ENCODE results near the gene ZNF628.
"Not testable (repeated sequence)": the region's sequence is repeated elsewhere in the genome, so short reads cannot be mapped to it uniquely, and the experiment has no call there.

ZNF628 gene

GRCh38 chr19:55486043-55486970 lies 9.9 kb downstream of the ZNF628 start:
- no peak for DNase-seq

DNA sequence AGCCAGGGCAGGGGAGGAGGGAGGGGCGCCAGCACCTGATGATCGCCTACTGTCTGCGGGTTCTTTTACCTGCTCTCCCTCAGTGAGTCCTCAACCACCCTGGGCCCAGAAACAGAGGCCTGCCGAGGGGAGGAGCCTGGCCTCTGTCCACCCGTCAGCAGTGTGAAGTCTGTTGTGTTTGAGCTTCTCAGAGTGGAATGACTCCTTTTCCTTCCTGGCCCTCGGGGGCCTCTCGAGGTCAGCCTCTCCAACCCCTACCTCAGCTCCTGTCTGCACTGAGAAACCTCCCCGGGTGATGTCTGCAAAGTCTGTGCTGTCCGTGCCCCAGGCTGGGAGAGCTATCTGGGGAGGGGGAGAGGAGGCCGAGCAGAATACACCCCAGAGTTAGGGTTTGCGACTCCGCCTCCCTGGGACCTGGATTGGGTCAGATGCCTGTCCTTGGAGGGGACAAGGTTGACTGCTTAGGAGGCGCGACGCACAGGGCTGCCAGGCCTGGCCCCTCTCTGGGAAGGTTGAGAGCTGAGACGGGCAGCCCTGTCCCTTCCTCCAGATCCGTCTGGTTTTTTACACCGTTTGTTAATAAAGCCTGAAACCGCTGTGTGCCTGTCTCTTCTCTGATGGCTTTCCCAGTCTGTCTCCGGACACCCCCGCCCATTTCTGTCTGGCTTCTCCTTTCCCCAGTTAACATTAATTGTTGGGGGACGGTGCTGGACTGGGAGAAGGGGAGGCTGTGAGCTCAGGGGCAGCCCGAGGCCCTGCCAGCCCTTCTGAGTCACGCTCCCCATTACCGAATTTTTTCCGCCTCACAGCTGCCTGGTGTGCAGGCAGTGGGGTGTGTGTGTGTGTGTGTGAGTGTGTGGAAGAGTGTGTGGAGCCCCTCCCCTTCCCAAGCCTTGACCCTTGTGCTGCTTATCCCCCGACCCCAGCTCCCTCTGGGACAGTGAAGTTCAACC lies 10.8 kb downstream of the ZNF628 start:
- DNase-seq = no peak

- no peak for DNase-seq
These were observed 11.7 kb downstream of the ZNF628 start, which contains the start of gene SSC5D for GRCh38 chr19:55487924-55488687. Gene SSC5D, plus strand, starts transcription at chr19:55488436. Its CDS starts 154 bp downstream, at chr19:55488590.

DNA sequence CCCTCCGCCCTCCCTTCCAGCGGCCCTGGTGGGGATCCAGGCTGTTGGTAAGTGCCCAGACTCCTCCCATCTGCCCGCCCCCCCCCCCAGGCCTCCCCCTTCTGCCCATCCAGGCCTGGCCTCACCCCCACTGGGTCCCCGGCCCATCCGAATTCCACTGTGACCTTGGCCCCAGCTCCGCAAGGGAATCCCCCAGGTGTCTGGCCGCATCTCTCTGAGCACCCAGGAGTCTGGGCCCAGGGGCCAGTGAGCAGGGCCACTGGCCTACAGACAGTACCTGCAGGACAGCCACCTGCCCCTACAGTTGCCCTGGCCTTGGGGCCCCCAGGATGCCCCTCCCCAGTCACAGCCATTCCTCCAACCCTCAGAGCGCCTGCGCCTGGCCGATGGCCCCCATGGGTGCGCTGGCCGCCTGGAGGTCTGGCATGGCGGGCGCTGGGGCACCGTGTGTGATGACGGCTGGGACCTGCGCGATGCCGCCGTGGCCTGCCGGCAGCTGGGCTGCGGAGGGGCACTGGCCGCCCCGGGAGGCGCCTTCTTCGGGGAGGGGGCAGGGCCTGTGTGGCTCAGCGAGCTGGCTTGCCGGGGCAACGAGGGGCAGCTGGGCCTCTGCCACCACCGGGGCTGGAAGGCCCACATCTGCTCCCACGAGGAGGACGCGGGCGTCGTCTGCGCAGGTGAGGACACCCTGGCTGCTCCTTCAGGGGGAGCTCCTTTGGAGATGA lies 12.7 kb downstream of the ZNF628 start:
- DNase-seq = no peak

DNA sequence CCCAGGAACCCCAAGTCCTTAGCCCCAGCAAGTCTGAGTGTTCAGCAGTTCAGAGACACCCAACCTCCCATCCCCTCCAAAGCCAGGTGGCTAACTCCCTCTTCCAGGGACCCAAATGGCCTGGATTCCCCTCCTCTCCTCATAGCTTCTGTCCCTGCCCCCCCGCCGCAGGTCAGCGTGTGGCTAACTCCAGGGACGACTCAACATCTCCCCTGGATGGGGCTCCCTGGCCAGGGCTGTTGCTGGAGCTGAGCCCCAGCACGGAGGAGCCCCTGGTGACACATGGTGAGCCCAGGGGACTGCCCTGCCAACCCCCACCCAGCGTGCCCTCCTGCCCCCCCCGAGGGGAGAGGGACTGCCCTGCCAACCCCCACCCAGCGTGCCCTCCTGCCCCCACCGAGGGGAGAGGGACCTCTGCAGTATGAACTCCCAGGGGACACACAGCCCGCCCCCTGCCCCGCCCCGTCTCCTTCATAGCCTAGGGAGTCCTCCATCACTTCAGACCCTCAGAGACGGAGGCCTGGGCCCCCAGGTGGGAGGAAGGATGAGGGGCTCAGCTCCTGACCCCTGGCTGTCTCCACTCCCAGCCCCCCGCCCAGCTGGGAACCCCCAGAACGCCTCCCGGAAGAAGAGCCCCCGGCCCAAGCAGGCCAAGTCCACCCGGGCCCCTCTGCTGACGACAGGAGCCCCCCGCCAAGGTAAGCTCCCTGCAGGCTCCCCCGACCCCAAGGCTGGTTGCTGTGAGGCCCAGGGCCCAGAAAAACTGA lies 13.5 kb downstream of the ZNF628 start:
- no peak for DNase-seq

- DNase-seq = no peak
These were observed 14.3 kb downstream of the ZNF628 start for GRCh38 chr19:55490478-55491432.

DNA sequence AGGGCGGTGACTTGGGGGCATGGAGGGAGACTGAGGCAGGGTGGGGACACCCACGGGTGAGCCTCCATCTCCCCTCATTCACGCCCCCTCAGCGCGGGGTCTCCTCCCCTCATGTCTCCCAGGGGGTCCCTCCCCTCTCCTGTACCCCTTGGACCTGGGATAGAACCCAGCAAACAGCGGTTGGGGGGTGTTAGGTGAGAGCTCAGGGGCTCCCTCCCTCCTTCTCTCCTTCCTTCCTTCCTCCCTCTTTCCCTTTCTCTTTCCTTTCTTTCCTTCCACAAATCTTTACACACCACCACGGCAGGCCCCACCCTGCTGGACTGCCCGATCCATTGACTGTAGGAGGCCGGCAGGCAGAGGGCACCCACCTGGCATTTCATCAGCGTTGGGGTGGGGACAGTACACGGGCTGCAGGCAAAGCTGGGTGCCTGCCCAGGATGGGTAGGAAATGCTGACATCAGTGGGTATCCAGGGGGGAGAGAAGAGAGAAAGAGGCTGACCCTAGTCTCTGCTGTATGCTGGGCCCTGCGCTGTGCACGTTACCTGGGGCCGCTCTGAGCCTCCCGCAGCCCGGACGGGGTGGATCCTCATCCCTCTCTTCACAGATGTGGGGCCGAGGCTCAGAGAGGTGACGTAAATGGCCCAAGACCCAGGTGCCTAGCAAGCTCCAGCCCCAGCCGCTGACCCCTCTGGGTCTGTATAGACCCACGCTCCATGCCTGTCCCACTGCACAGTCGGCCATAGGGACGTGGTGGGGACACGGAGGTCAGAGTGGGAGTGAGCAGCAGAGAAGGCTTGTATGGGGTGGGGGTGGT lies 15.3 kb downstream of the ZNF628 start:
- no peak for DNase-seq

GRCh38 chr19:55492362-55492944 lies 16.0 kb downstream of the ZNF628 start:
- no peak for DNase-seq

DNA sequence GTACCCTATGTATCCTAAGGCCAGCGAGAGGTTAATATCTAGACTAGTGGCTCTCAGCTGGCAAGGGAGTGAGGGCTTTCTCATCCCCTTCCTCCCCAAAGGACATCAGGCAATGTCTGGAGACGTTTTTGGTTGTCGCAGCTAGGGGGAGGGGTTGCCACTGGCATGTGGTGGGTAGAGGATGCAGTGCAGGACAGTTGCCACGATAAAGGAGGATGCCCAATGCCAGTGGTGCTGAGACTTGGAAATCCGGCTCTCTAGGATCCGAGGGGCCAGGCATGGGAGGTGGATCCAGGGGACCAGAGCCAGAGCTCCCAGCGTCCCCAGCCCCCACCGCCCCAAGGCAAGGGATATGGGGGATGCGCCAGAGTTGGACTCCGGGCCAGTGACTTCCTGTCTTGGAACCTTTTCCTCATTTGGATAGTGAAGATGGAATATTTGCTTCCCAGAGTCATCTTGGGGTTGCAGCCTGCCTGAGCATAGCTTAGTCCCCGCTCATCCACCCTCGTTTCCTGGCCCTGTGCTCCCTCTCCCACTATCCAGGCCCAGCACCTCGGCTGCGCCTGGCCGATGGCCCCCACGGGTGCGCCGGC lies 16.7 kb downstream of the ZNF628 start:
- no peak for DNase-seq

DNA sequence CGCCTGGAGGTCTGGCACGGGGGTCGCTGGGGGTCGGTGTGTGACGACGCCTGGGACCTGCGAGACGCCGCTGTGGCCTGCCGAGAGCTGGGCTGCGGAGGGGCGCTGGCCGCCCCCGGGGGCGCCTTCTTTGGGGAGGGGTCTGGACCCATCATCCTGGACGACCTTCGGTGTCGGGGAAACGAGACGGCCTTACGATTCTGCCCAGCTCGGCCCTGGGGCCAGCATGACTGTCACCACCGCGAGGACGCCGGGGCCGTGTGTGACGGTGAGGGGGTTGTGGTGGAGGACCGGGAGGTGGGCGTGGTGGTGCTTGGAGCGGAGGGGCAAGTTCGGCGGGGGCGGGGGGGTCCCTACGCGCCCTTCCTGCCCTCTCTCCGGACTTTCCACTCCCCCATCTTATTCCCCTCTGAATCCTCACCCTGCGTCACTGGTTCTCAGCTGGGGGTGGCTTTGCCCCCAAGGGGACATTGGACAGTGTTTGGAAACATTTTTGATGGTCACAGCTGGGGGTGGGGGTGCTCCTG lies 17.3 kb downstream of the ZNF628 start:
- no peak for DNase-seq

DNA sequence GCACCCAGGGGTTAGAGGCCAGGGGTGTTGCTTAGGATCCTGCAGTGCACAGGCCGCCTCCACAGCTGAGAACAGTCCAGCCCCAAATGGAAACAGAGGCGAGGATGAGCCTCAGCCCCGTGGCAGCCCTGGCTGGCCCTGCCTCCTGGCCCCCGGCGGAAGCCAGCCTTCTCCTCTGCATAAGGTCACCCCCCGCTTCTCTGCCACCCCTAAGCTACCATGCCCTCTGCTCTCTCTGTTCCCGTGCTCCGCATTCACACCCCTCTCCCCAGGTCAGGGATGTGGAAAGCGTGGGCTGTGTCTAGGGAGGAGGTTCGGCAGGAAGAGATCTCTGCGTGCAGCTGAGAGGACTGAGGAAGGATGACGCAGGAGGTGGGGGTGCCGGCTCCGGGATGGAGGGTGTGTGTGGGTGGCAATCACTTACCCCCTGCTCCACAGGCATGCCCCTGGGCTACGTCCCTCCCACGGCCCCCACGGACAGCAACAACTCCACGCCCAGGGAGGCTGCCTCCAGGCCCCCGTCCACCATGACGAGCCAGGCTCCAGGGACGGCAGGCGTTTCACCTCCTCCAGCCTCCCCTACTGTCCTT lies 17.9 kb downstream of the ZNF628 start:
- no peak for DNase-seq

- DNase-seq = no peak
These were observed 19.4 kb downstream of the ZNF628 start for GRCh38 chr19:55495646-55496349.

GRCh38 chr19:55496820-55497219 lies 20.4 kb downstream of the ZNF628 start:
- not testable (repeated sequence) for DNase-seq

GRCh38 chr19:55497763-55498162 lies 21.3 kb downstream of the ZNF628 start:
- no peak for DNase-seq

DNA sequence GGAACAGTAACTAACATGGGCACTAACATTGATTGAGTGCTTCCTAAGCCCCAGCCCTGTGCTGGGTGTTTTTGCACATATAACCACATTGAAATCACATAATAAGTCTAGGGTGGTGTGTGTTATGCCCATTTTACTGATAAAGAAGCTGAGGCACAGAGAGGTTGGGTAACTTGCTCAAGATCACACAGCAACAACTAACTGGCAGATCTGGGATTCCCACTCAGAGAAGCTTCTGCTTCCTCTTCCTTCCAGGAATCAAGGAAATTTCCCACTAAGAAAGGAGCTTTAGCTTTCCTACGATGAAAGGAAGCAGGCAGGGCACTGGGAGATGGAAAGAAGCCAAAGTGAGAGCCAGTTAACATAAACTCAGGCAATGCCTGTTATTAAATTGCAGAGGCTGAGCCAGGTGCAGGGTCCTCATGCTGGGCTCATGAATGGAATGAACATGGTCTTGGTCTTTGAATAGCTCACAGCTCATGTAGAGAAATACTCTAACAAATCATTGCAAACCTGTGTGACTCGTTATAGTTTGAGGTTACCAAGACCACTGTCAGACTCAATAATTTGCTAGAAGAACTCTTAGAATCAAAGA lies 21.9 kb downstream of the ZNF628 start:
- no peak for DNase-seq

- no peak for DNase-seq
These were observed 24.0 kb downstream of the ZNF628 start for GRCh38 chr19:55500368-55500952.

Measured in NCI-H524 (cell line).